ENCODE data around the gene AP2B1.

Gene AP2B1

GRCh38 chr17:35641032-35641431, 53.9 kb downstream of the AP2B1 start:
- Mint-ChIP-seq H3K36me3 (peaks cover 14% of the 10 kb centered on the region), H3K9me3 (ENCODE audit: low read depth) (no peaks in the 10 kb centered on the region), H3K27ac (no peak overlapping the region)

GRCh38 chr17:35645923-35646322, 58.8 kb downstream of the AP2B1 start:
- Mint-ChIP-seq H3K27ac (no peak overlapping the region), H3K27me3 (no peaks in the 10 kb centered on the region), H3K36me3 (peaks cover 9% of the 10 kb centered on the region), H3K4me3 (no peak overlapping the region), H3K9me3 (ENCODE audit: low read depth) (no peaks in the 10 kb centered on the region), H3K4me1 (ENCODE audit: low read depth) (peaks cover 1% of the 10 kb centered on the region)

More at GRCh38 chr17:35641032-35641431, 53.9 kb downstream of the AP2B1 start:
- Mint-ChIP-seq H3K4me3 (no peak overlapping the region), H3K27me3 (no peaks in the 10 kb centered on the region), H3K4me1 (ENCODE audit: low read depth) (no peaks in the 10 kb centered on the region)

DNA sequence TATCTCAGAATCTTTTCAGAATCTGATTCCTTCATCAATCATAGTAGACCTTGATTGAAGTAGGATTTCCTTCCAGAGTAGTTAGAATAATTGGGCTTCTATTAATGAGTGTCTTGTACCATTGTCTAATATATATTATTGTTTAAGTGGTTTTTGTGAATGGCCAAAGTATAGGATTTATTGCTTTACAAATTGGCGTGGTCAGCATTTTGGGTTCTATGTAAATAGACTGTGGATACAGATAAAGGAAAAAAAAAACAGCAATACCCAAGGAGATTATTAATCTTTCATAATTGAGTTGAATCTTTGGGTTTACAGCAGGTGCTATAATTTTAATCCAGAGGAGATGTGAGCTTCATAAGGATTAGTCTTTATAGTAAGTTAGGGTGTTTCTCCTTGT, 64.3 kb downstream of the AP2B1 start:
- Mint-ChIP-seq H3K27ac (no peak overlapping the region), H3K4me3 (no peak overlapping the region), H3K27me3 (no peaks in the 10 kb centered on the region), H3K9me3 (ENCODE audit: low read depth) (no peaks in the 10 kb centered on the region), H3K36me3 (peaks cover 6% of the 10 kb centered on the region), H3K4me1 (ENCODE audit: low read depth) (peaks cover 4% of the 10 kb centered on the region)

DNA sequence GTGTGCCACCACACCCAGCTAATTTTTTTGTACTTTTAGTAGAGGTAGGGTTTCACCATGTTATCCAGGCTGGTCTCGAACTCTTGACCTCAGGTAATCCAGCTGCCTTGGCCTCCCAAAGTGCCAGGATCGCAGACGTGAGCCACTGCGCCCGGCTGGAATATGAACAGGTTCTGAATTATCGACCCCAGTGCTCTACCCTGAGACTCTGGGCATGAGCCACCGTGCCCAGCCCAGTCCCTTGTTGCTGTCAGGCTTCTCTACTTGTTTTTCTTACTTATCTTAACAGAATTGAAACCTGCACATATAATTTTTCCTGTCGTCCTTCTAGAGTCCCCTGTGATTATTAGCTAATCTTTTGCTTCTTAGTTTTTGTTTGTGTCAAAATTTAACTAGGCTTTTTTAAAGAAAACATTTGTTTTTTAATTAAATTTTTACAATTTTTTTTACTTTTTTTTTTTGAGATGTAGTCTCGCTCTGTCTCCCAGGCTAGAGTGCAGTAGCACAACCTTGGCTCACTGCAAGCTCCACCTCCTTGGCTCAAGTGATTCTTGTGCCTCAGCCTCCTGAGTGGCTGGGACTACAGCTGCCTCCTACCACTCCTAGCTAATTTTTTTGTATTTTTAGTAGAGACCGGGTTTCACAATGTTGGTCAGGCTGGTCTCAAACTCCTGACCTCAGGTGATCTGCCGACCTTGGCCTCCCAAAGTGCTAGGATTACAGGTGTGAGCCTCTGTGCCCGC, 66.7 kb downstream of the AP2B1 start:
- H3K27me3 Mint-ChIP-seq = no peaks in the 10 kb centered on the region
- peaks cover 4% of the 10 kb centered on the region for H3K4me1 Mint-ChIP-seq (ENCODE audit: low read depth)
- H3K27ac Mint-ChIP-seq = no peak overlapping the region
- H3K4me3 Mint-ChIP-seq = no peak overlapping the region
- no peaks in the 10 kb centered on the region for H3K9me3 Mint-ChIP-seq (ENCODE audit: low read depth)
- H3K36me3 Mint-ChIP-seq = peaks cover 10% of the 10 kb centered on the region

DNA sequence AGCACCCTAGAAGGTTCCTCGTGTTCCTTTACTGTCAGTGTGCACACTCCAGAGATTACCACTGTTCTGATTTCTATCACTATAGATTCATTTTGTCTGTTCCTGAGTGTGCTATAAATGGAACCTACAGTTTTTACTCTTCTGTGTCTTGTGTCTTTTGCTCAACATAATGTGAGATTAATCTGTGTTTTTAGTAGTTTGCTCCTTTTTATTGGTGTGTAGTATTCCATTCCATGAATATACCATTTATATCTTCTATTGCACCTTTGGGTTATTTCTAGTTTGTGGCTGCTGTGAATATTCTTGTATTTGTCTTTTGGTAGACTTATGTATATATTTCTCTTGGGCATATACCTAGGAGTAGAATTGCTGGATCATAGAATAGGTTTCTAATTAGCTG, 68.2 kb downstream of the AP2B1 start:
- no peaks in the 10 kb centered on the region for H3K27me3 Mint-ChIP-seq
- H3K4me1 Mint-ChIP-seq (ENCODE audit: low read depth) = peaks cover 4% of the 10 kb centered on the region
- H3K27ac Mint-ChIP-seq = no peak overlapping the region
- H3K4me3 Mint-ChIP-seq = no peak overlapping the region
- H3K9me3 Mint-ChIP-seq (ENCODE audit: low read depth) = no peaks in the 10 kb centered on the region
- peaks cover 10% of the 10 kb centered on the region for H3K36me3 Mint-ChIP-seq

GRCh38 chr17:35660902-35661301, 73.8 kb downstream of the AP2B1 start:
- H3K36me3 Mint-ChIP-seq = peaks cover 11% of the 10 kb centered on the region
- no peak overlapping the region for H3K4me3 Mint-ChIP-seq
- H3K4me1 Mint-ChIP-seq (ENCODE audit: low read depth) = no peaks in the 10 kb centered on the region
- no peaks in the 10 kb centered on the region for H3K27me3 Mint-ChIP-seq
- H3K9me3 Mint-ChIP-seq (ENCODE audit: low read depth) = no peaks in the 10 kb centered on the region
- H3K27ac Mint-ChIP-seq = no peak overlapping the region

- Mint-ChIP-seq H3K4me3 (no peak overlapping the region), H3K27ac (no peak overlapping the region), H3K27me3 (no peaks in the 10 kb centered on the region), H3K9me3 (ENCODE audit: low read depth) (no peaks in the 10 kb centered on the region), H3K4me1 (ENCODE audit: low read depth) (no peaks in the 10 kb centered on the region), H3K36me3 (peaks cover 8% of the 10 kb centered on the region)
Measured at GRCh38 chr17:35664685-35665084, 77.6 kb downstream of the AP2B1 start.

DNA sequence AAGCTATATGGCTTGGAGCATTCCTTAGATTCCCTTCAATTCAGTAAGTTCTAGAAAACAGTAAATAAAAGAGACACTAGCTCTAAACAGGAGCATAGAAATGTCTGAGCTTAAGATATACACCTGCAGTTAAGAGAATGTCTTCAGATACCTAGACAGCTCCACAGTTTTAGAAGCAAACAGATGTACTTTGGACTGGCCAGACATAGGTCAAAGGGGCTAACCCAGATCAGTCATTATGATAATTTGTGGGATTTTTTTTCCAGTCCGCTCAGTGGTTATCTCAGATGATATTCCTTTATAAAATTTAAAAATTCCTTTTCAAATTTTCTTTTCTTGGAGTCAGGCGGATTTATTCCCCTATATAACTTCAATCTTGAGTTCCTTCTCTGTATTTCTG, 78.5 kb downstream of the AP2B1 start:
- Mint-ChIP-seq H3K9me3 (ENCODE audit: low read depth) (no peaks in the 10 kb centered on the region), H3K4me3 (no peak overlapping the region), H3K4me1 (ENCODE audit: low read depth) (no peaks in the 10 kb centered on the region), H3K27ac (no peak overlapping the region), H3K36me3 (peaks cover 8% of the 10 kb centered on the region), H3K27me3 (no peaks in the 10 kb centered on the region)

GRCh38 chr17:35666070-35666469, 78.9 kb downstream of the AP2B1 start:
- no peaks in the 10 kb centered on the region for H3K27me3 Mint-ChIP-seq
- peaks cover 6% of the 10 kb centered on the region for H3K36me3 Mint-ChIP-seq
- H3K4me1 Mint-ChIP-seq (ENCODE audit: low read depth) = no peaks in the 10 kb centered on the region
- no peak overlapping the region for H3K27ac Mint-ChIP-seq
- H3K9me3 Mint-ChIP-seq (ENCODE audit: low read depth) = no peaks in the 10 kb centered on the region
- H3K4me3 Mint-ChIP-seq = no peak overlapping the region

DNA sequence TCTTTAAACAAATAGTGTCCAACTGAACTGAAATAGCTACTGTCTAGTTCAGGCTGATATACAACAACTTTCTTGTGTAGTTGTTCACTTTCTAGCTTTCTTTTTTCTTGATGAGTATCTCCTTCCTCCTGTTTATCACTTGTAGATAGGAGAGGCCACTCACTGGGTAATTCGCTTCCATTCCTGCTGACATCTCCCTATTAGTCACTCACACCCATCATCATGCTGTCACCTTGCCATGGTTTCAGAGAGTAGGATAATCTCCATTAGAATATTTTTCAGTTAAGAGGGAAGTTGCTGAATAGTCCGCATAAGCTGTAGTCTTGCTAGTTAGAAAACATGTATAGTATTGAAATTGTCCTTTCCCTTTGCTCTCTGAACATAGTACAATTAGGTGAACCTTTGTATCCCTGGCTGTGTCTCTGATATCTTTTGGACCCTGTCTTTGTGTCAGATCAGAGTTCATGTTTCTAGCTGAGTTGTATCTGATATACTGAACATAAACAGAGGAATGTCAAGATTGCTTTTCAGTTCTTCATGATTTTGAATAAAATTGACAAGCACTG, 79.9 kb downstream of the AP2B1 start:
- H3K36me3 Mint-ChIP-seq = peaks cover 8% of the 10 kb centered on the region
- H3K27ac Mint-ChIP-seq = no peak overlapping the region
- no peaks in the 10 kb centered on the region for H3K27me3 Mint-ChIP-seq
- no peaks in the 10 kb centered on the region for H3K9me3 Mint-ChIP-seq (ENCODE audit: low read depth)
- H3K4me3 Mint-ChIP-seq = no peak overlapping the region
- no peaks in the 10 kb centered on the region for H3K4me1 Mint-ChIP-seq (ENCODE audit: low read depth)

DNA sequence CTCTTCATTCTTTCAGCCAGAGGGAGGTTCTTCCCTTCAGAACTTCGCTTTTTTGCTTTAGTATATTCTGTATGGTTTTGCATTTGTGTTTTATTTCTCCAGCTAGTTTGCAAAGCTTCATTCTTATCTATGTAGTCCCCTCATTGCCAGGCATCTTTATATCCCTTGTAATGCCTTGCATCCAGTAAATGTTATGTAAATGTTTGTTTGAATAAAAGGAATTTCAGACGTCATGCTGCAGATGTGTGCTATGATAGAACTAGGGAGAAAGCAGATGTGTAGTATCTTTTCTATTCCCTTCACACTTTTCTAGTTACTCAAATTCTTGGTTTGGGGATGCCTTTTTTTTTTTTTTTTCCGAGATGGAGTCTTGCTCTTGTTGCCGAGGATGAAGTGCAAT, 81.7 kb downstream of the AP2B1 start:
- Mint-ChIP-seq H3K9me3 (ENCODE audit: low read depth) (no peaks in the 10 kb centered on the region), H3K27me3 (no peaks in the 10 kb centered on the region), H3K36me3 (peaks cover 5% of the 10 kb centered on the region), H3K4me3 (no peak overlapping the region), H3K4me1 (ENCODE audit: low read depth) (no peaks in the 10 kb centered on the region), H3K27ac (no peak overlapping the region)

DNA sequence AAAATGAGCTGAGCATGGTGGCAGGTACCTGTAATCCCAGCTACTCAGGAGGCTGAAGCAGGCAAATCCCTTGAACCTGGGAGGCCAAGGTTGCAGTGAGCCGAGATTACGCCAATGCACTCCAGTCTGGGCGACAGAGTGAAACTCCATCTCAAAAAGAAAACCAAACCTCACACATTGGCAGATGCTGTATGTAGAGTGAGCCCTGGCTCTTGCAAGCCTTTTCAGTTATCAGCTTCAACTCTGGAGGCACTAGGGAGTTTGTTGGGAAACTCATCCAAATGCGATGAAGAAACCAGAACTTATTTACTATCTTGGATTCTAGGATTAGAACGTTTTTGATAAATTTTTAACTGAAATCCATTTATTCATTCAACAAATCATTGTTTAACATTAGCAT, 87.4 kb downstream of the AP2B1 start:
- Mint-ChIP-seq H3K4me3 (no peak overlapping the region), H3K36me3 (peaks cover 17% of the 10 kb centered on the region), H3K4me1 (ENCODE audit: low read depth) (peaks cover 13% of the 10 kb centered on the region), H3K9me3 (ENCODE audit: low read depth) (no peaks in the 10 kb centered on the region), H3K27me3 (no peaks in the 10 kb centered on the region), H3K27ac (no peak overlapping the region)

- no peaks in the 10 kb centered on the region for H3K27me3 Mint-ChIP-seq
- H3K4me1 Mint-ChIP-seq (ENCODE audit: low read depth) = peaks cover 13% of the 10 kb centered on the region
- H3K9me3 Mint-ChIP-seq (ENCODE audit: low read depth) = no peaks in the 10 kb centered on the region
- H3K27ac Mint-ChIP-seq = no peak overlapping the region
- no peak overlapping the region for H3K4me3 Mint-ChIP-seq
- H3K36me3 Mint-ChIP-seq = peaks cover 17% of the 10 kb centered on the region
Measured at GRCh38 chr17:35676441-35676840, 89.3 kb downstream of the AP2B1 start.

DNA sequence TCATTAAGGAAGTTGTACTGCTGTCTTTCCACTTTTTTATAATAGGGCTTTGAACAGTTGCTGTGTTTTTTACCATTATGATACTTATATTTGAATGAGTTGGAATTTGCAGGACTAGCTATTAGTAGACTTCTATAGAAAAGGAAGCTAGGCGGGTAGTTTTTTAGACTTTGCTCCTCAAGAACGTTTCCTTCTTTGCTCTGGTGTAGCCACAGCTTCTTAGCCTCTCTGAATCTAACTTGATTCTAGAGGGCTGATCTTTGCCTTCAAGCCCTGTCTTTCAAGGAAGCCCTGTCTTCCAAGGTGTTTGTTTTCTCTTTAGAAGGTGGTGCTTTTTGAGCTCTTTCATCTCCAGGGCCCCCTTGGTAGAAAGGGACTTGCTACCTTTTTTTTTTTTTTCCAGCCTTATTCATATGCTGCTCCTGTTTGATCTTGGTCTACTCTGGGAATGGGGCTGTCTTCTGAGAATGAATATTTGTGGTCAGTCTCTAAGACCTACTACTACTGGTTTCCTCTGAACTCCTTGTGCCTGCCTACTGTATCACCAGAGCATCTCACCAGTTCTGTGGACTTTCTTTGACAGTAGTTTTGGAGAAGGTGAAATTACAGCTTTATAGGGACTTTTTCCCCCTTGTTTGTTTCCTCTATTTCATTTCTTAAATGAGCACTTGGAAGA, 92.0 kb downstream of the AP2B1 start:
- no peak overlapping the region for H3K27ac Mint-ChIP-seq
- H3K27me3 Mint-ChIP-seq = no peaks in the 10 kb centered on the region
- H3K9me3 Mint-ChIP-seq (ENCODE audit: low read depth) = no peaks in the 10 kb centered on the region
- H3K36me3 Mint-ChIP-seq = peaks cover 22% of the 10 kb centered on the region
- peaks cover 13% of the 10 kb centered on the region for H3K4me1 Mint-ChIP-seq (ENCODE audit: low read depth)
- H3K4me3 Mint-ChIP-seq = no peak overlapping the region

DNA sequence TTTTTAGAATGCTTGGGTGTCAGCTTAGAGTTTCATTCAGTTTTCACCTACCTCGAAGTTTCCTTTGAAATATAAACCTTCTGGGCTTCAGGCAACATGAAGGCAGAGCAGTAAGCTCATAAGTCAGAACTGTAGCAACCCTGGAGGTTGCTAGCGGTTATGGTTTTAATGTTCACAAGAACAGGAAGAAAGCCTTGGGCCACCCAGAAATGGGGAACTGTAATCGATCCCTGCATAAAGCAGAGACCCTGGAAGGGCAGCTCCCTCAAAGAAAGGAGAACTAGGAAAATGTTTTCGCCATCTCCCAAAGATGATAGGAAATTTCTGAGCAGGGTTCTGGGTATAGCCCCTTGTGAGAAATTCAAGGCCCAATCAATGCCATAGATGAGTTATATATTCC, 96.5 kb downstream of the AP2B1 start:
- H3K27me3 Mint-ChIP-seq = no peaks in the 10 kb centered on the region
- no peak overlapping the region for H3K4me3 Mint-ChIP-seq
- H3K36me3 Mint-ChIP-seq = peaks cover 28% of the 10 kb centered on the region
- peaks cover 6% of the 10 kb centered on the region for H3K4me1 Mint-ChIP-seq (ENCODE audit: low read depth)
- no peak overlapping the region for H3K27ac Mint-ChIP-seq
- H3K9me3 Mint-ChIP-seq (ENCODE audit: low read depth) = no peaks in the 10 kb centered on the region
